ENCODE measurements around the gene GSTT2B. TPM values are rescaled to one million over a fixed set of nuclear protein-coding genes. Genes with fewer than 3 reads are reported as not detected.
"Not testable (repeated sequence)": the region's sequence is repeated elsewhere in the genome, so short reads cannot be mapped to it uniquely, and the experiment has no call there.

GSTT2B gene
- total and polyA plus RNA-seq, 10 of the 15 experiments (the other 5 are each of a cell fraction or from before 2014, with no cell fraction given): 0.15 to 0.29 (median 0.21) TPM; not detected in 7

- RAD21 ChIA-PET (ENCODE audit: unreplicated experiment); H3K9ac ChIP-seq (ENCODE audit: control insufficient read depth, insufficient read depth, low read length); H3K79me2 ChIP-seq (ENCODE audit: control insufficient read depth, insufficient read depth, low read length); BruUV-seq (replicated peaks); in situ Hi-C loops (cut with MboI); ATAC-seq; H3K4me1 ChIP-seq (ENCODE audit: control insufficient read depth, insufficient read depth, low read length); H3K4me3 ChIP-seq; H3K27me3 ChIP-seq (replicated peaks in 1 of 2; ENCODE audit: control insufficient read depth in 2 of 2, insufficient read depth in 2 of 2, low read length in 1 of 2); H4K20me1 ChIP-seq (ENCODE audit: control insufficient read depth, insufficient read depth); intact Hi-C loops (cut with micrococcal nuclease; ENCODE audit: unreplicated experiment); H2AFZ ChIP-seq (ENCODE audit: control insufficient read depth, low read depth, low read length); H3K4me2 ChIP-seq (ENCODE audit: control insufficient read depth, insufficient read depth); H3K27ac ChIP-seq (ENCODE audit: control insufficient read depth, insufficient read depth); SMC1A ChIA-PET (ENCODE audit: uncharacterized antibody, unreplicated experiment); DNase-seq (ENCODE audit: low read depth, low spot score); FAIRE-seq; H3K9me3 ChIP-seq (replicated peaks; ENCODE audit: control insufficient read depth, insufficient read depth, low read length): not testable (repeated sequence)
- 67% methylated on average over 1 of the region's 1 CpG for WGBS (ENCODE audit: insufficient coverage, insufficient replicate concordance, low lambda C conversion rate, missing lambda C conversion rate)
- peaks cover 0 to 24% of the 10 kb centered on the region in 2 experiments; a peak in 3 of 4 replicates for H3K36me3 ChIP-seq (ENCODE audit: control insufficient read depth in 2 of 2, insufficient read depth in 2 of 2, low read length in 1 of 2)
- POLR2A ChIA-PET: interaction anchor here (0.6 kb wide), 2 partner anchors 56 to 552 kb away, joined by 4 read pairs; no protein-coding TSS in a partner anchor
- CTCF ChIA-PET: interaction anchor here (1.2 kb wide), 2 partner anchors 21 to 61 kb away, joined by 3 to 5 read pairs; no protein-coding TSS in a partner anchor
Measured at GRCh38 chr22:23920267-23920611, 40.8 kb downstream of the GSTT2B start.

GRCh38 chr22:23915290-23915689 is 45.7 kb downstream of the GSTT2B start:
- Histone ChIP-seq H4K20me1 (ENCODE audit: control insufficient read depth, insufficient read depth) (no peaks in the 10 kb centered on the region), H3K4me3 (no peak overlapping the region), H3K79me2 (ENCODE audit: control insufficient read depth, insufficient read depth, low read length) (peaks cover 7% of the 10 kb centered on the region), H3K27ac (ENCODE audit: control insufficient read depth, insufficient read depth) (0 out of 2 replicates have a peak overlapping the region, but pooled peaks have one; percentile 99), H3K36me3 (ENCODE audit: control insufficient read depth in 2 of 2, insufficient read depth in 2 of 2, low read length in 1 of 2) (peaks cover 0 to 8% of the 10 kb centered on the region in 2 experiments; a peak in 3 of 4 replicates), H3K4me2 (ENCODE audit: control insufficient read depth, insufficient read depth) (no peak overlapping the region; the same call in 1 of the 2 replicates), H3K9me3 (replicated peaks; ENCODE audit: control insufficient read depth, insufficient read depth, low read length) (no peaks in the 10 kb centered on the region), H2AFZ (ENCODE audit: control insufficient read depth, low read depth, low read length) (no peak overlapping the region), H3K4me1 (ENCODE audit: control insufficient read depth, insufficient read depth, low read length) (peaks cover 2% of the 10 kb centered on the region; the same call in 1 of the 2 replicates), H3K9ac (ENCODE audit: control insufficient read depth, insufficient read depth, low read length) (no peak overlapping the region), H3K27me3 (replicated peaks in 1 of 2; ENCODE audit: control insufficient read depth in 2 of 2, insufficient read depth in 2 of 2, low read length in 1 of 2) (no peaks in the 10 kb centered on the region)
- SMC1A ChIA-PET (ENCODE audit: uncharacterized antibody, unreplicated experiment): no interaction called here
- ATAC-seq (peak; percentile 2; the same call in 2 of the 3 replicates), FAIRE-seq (no peak), DNase-seq (ENCODE audit: low read depth, low spot score) (no peak)
- intact Hi-C loops (cut with micrococcal nuclease; ENCODE audit: unreplicated experiment) (no loop called here), in situ Hi-C loops (cut with MboI) (no loop called here)
- CTCF ChIA-PET: interaction anchor here (1.2 kb wide), 1 partner anchor 21 kb away, joined by 3 read pairs; the partner anchor contains the start of gene MIF
- POLR2A ChIA-PET: no interaction called here
- WGBS (ENCODE audit: insufficient coverage, insufficient replicate concordance, low lambda C conversion rate, missing lambda C conversion rate): 27% methylated on average over 3 of the region's 3 CpGs
- RAD21 ChIA-PET (ENCODE audit: unreplicated experiment): no interaction called here
- no TSS peak for BruUV-seq (replicated peaks)
- 0 out of 2 replicates have a peak, but pooled peaks have one; percentile 35 for TF ChIP-seq MTA2 (IDR thresholded peaks at IDR 0.05; ENCODE audit: low read depth)
- peak; percentile 20 for TF ChIP-seq CUX1 (IDR thresholded peaks at IDR 0.05; ENCODE audit: insufficient replicate concordance, low read depth, low read length)
- TF ChIP-seq STAT1 (conservative IDR thresholded peaks at IDR 0.05): no peak
- no peak for TF ChIP-seq NFYB (IDR thresholded peaks at IDR 0.05; ENCODE audit: insufficient read depth, low read depth, low read length)
- TF ChIP-seq DPF2 (IDR thresholded peaks at IDR 0.05): 0 out of 2 replicates have a peak, but pooled peaks have one; percentile 14
- no peak for TF ChIP-seq CEBPZ (IDR thresholded peaks at IDR 0.05; ENCODE audit: low read depth, low read length)
- TF ChIP-seq IKZF2 (IDR thresholded peaks at IDR 0.05): no peak
- TF ChIP-seq MEF2B (IDR thresholded peaks at IDR 0.05; ENCODE audit: partially characterized antibody, poor library complexity, severe bottlenecking): peak; percentile 76
